HepG2 (cell line): ENCODE results near the gene PRKAB1. TPM values are rescaled to one million over a fixed set of nuclear protein-coding genes. Genes with fewer than 3 reads are reported as not detected.

Source experiments
- FOXA3 ChIP-seq: IDR thresholded peaks from 2 replicates; pipeline ENCODE4 v1.6.1; 2016; ENCODE audit warnings: missing genetic modification reagents, missing compliant biosample characterization
- GZF1 ChIP-seq: sonication (generic); formaldehyde crosslinking; IDR thresholded peaks from 2 replicates; pipeline ENCODE4 v1.5.1; 2020; ENCODE audit warnings: mild to moderate bottlenecking, missing genetic modification reagents
- RBAK ChIP-seq: sonication (generic); formaldehyde crosslinking; IDR thresholded peaks from 2 replicates; pipeline ENCODE4 v1.5.1; 2020; ENCODE audit warnings: mild to moderate bottlenecking, missing genetic modification reagents
- RCOR2 ChIP-seq: IDR thresholded peaks from 2 replicates; pipeline ENCODE4 v1.6.1; 2016; ENCODE audit warnings: missing biosample characterization, missing genetic modification reagents
- RNF2 ChIP-seq: fragments of 450-650 bp; conservative IDR thresholded peaks from 2 replicates; pipeline ENCODE4 v1.6.1; 2016; ENCODE audit warnings: low read depth
- SP4 ChIP-seq: sonication (generic); formaldehyde crosslinking; IDR thresholded peaks from 2 replicates; pipeline ENCODE4 v1.8.1; 2023; ENCODE audit warnings: mild to moderate bottlenecking, missing genetic modification reagents
- ZNF281 ChIP-seq: sonication (generic); formaldehyde crosslinking; IDR thresholded peaks from 2 replicates; pipeline ENCODE4 v1.4.0; 2020; ENCODE audit warnings: missing genetic modification reagents, borderline replicate concordance
- ZNF354B ChIP-seq: sonication (generic); formaldehyde crosslinking; IDR thresholded peaks from 2 replicates; pipeline ENCODE4 v1.8.0; 2022; ENCODE audit warnings: mild to moderate bottlenecking, missing genetic modification reagents
- ZNF496 ChIP-seq: sonication (generic); formaldehyde crosslinking; IDR thresholded peaks from 2 replicates; pipeline ENCODE4 v1.8.1; 2023; ENCODE audit warnings: mild to moderate bottlenecking, moderate library complexity, missing genetic modification reagents; ENCODE audit not compliant: insufficient replicate concordance
- ZNF558 ChIP-seq: sonication (generic); formaldehyde crosslinking; IDR thresholded peaks from 2 replicates; pipeline ENCODE4 v1.9.0; 2022; ENCODE audit warnings: mild to moderate bottlenecking, missing genetic modification reagents, borderline replicate concordance
- ZNF761 ChIP-seq: sonication (generic); formaldehyde crosslinking; conservative IDR thresholded peaks from 2 replicates; pipeline ENCODE4 v1.4.0; 2020; ENCODE audit warnings: mild to moderate bottlenecking, missing genetic modification reagents
- ZNF850 ChIP-seq: sonication (generic); formaldehyde crosslinking; conservative IDR thresholded peaks from 2 replicates; pipeline ENCODE4 v1.9.0; 2021; ENCODE audit warnings: mild to moderate bottlenecking, missing genetic modification reagents
- polyA plus RNA-seq, 8 experiments: library from polyadenylated mRNA; depleted of rRNA in 3 of 8; stranded (reverse) in 7 of 8; unstranded in 1 of 8; fragments of >200 nt; fragmentation: Illumina TruSeq in 4 of 8; extraction: Trizol in 4 of 8; gene quantifications; 2 replicates each; pipeline versions ENCODE4 v1.2.1 to v1.2.3, GENCODE V29; 2011 to 2016; ENCODE audit warnings: low read depth in 4 of 8, missing spikeins in 1 of 8, mixed read lengths in 1 of 8; ENCODE audit not compliant: insufficient read depth in 1 of 8
- total RNA-seq, 5 experiments: library from RNA; depleted of rRNA; stranded (reverse); fragments of >200 nt; fragmentation: Illumina TruSeq; extraction: Trizol; gene quantifications; 2 replicates each; pipeline ENCODE4 v1.2.3, GENCODE V29; 2016; ENCODE audit warnings: low read depth in 1 of 5
- TF ChIP-seq, protein P1 (sequence below): sonication (generic); formaldehyde crosslinking; IDR thresholded peaks from 2 replicates; pipeline ENCODE4 v1.8.1; 2023; ENCODE audit warnings: mild to moderate bottlenecking, moderate library complexity, missing genetic modification reagents
- TF ChIP-seq, protein P2 (sequence below): sonication (generic); formaldehyde crosslinking; IDR thresholded peaks from 2 replicates; pipeline ENCODE4 v1.4.0; 2020; ENCODE audit warnings: missing genetic modification reagents, borderline replicate concordance
- TF ChIP-seq, protein P3 (sequence below): sonication (generic); formaldehyde crosslinking; IDR thresholded peaks from 2 replicates; pipeline ENCODE4 v1.8.1; 2023; ENCODE audit warnings: mild to moderate bottlenecking, missing genetic modification reagents

The PRKAB1 gene
- total and polyA plus RNA-seq, 2 of the 13 experiments (the other 11 are each of a cell fraction or from before 2014, with no cell fraction given): 28.4 to 35.5 TPM

DNA sequence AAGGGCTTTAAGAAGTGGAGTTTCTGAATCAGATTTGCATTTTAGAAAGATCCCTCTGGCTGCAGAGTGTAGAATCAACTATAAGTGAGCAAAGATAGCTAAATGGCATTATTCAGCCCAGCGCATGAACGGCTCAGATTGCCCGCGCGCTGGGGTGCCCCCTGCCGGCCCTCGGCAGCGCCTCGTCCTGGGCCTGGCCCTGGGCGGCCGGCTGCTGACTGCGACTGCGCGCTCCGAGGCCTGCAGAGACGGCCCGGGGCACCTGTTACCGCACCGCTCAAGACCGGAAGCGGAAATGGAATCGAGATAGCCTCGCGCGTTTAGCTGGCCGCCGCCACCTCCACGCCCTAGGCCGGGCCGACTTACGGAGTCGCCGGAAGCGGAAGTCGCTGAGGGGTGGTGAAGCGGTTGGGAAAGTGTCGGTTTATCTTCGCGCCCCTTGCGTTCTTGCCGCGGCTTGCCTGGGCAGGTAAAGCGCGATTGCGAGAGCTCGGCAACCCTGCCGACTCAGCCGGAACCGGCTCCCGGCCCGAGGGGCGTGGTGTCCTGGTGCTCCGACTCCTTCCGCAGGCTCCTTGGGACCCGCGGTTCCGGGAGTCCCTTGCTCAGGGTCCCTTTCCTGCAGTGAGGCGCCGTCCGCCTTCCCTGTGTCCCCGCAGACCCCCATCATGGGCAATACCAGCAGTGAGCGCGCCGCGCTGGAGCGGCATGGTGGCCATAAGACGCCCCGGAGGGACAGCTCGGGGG lies at the start of gene PRKAB1 (continued):
- TF ChIP-seq, protein P1, sequence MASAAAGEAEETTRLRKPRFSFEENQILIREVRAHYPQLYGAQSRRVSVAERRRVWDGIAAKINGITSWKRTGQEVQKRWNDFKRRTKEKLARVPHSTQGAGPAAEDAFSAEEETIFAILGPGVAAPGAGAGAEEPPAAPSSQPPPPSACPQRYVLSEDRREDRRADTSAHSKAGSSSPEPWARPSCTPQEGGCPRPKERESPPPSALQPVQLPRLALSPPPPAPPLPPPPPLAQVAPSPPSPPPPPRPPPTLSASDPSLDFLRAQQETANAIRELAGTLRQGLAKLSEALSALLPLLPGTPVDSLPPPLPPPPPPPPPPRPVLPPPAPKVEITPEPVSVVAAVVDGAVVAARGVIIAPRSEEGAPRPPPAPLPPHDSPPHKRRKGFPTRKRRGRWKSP: peak; percentile 89
- TF ChIP-seq ZNF281 (CRISPR knock-in tag) (no peak; the same call in 1 of the 2 replicates), ZNF354B (CRISPR knock-in tag) (peak; percentile 86; the same call in 1 of the 2 replicates), GZF1 (0 out of 2 replicates have a peak, but pooled peaks have one; percentile 33), FOXA3 (CRISPR knock-in tag) (peak; percentile 41), RNF2 (no peak; the same call in 1 of the 2 replicates), ZNF558 (CRISPR knock-in tag) (no peak; the same call in 1 of the 2 replicates), RCOR2 (CRISPR knock-in tag) (no peak), ZNF496 (CRISPR knock-in tag) (no peak), ZNF761 (CRISPR knock-in tag) (no peak), RBAK (CRISPR knock-in tag) (no peak), SP4 (CRISPR knock-in tag) (peak; percentile 55; the same call in 1 of the 2 replicates), ZNF850 (CRISPR knock-in tag) (no peak)
- TF ChIP-seq, protein P2, sequence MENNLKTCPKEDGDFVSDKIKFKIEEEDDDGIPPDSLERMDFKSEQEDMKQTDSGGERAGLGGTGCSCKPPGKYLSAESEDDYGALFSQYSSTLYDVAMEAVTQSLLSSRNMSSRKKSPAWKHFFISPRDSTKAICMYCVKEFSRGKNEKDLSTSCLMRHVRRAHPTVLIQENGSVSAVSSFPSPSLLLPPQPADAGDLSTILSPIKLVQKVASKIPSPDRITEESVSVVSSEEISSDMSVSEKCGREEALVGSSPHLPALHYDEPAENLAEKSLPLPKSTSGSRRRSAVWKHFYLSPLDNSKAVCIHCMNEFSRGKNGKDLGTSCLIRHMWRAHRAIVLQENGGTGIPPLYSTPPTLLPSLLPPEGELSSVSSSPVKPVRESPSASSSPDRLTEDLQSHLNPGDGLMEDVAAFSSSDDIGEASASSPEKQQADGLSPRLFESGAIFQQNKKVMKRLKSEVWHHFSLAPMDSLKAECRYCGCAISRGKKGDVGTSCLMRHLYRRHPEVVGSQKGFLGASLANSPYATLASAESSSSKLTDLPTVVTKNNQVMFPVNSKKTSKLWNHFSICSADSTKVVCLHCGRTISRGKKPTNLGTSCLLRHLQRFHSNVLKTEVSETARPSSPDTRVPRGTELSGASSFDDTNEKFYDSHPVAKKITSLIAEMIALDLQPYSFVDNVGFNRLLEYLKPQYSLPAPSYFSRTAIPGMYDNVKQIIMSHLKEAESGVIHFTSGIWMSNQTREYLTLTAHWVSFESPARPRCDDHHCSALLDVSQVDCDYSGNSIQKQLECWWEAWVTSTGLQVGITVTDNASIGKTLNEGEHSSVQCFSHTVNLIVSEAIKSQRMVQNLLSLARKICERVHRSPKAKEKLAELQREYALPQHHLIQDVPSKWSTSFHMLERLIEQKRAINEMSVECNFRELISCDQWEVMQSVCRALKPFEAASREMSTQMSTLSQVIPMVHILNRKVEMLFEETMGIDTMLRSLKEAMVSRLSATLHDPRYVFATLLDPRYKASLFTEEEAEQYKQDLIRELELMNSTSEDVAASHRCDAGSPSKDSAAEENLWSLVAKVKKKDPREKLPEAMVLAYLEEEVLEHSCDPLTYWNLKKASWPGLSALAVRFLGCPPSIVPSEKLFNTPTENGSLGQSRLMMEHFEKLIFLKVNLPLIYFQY (CRISPR knock-in tag): 0 out of 2 replicates have a peak, but pooled peaks have one; percentile 13
- TF ChIP-seq, protein P3, sequence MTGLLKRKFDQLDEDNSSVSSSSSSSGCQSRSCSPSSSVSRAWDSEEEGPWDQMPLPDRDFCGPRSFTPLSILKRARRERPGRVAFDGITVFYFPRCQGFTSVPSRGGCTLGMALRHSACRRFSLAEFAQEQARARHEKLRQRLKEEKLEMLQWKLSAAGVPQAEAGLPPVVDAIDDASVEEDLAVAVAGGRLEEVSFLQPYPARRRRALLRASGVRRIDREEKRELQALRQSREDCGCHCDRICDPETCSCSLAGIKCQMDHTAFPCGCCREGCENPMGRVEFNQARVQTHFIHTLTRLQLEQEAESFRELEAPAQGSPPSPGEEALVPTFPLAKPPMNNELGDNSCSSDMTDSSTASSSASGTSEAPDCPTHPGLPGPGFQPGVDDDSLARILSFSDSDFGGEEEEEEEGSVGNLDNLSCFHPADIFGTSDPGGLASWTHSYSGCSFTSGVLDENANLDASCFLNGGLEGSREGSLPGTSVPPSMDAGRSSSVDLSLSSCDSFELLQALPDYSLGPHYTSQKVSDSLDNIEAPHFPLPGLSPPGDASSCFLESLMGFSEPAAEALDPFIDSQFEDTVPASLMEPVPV (CRISPR knock-in tag): peak; percentile 42; the same call in 1 of the 2 replicates
